ENCODE results near the gene JAKMIP3.
"Not testable (repeated sequence)": the region's sequence is repeated elsewhere in the genome, so short reads cannot be mapped to it uniquely, and the experiment has no call there.

The JAKMIP3 gene

GRCh38 chr10:132066812-132067211, 1.1 kb downstream of the JAKMIP3 start:
- no peak for DNase-seq

GRCh38 chr10:132068431-132069121, 2.8 kb downstream of the JAKMIP3 start:
- no peak for DNase-seq

GRCh38 chr10:132069122-132069848, 3.5 kb downstream of the JAKMIP3 start:
- no peak for DNase-seq

- no peak for DNase-seq
Observed at GRCh38 chr10:132069849-132070182, 4.1 kb downstream of the JAKMIP3 start.

GRCh38 chr10:132070724-132071123, 5.0 kb downstream of the JAKMIP3 start:
- DNase-seq, result no peak

- DNase-seq, result no peak
Observed at GRCh38 chr10:132071667-132072066, 5.9 kb downstream of the JAKMIP3 start.

GRCh38 chr10:132075909-132076577, 10.3 kb downstream of the JAKMIP3 start:
- no peak for DNase-seq

- DNase-seq, result no peak
Observed at GRCh38 chr10:132076578-132077081, 10.9 kb downstream of the JAKMIP3 start.

- DNase-seq, result no peak
Observed at GRCh38 chr10:132077091-132077490, 11.3 kb downstream of the JAKMIP3 start.

- DNase-seq, result no peak
Observed at GRCh38 chr10:132078746-132079345, 13.1 kb downstream of the JAKMIP3 start.

GRCh38 chr10:132084384-132084783, 18.6 kb downstream of the JAKMIP3 start:
- not testable (repeated sequence) for DNase-seq

- DNase-seq, result not testable (repeated sequence)
Observed at GRCh38 chr10:132093236-132093635, 27.5 kb downstream of the JAKMIP3 start.

- no peak for DNase-seq
Observed at GRCh38 chr10:132094581-132095234, 29.0 kb downstream of the JAKMIP3 start.

- no peak for DNase-seq
Observed at GRCh38 chr10:132095403-132096113, 29.8 kb downstream of the JAKMIP3 start.

GRCh38 chr10:132096223-132096622, 30.5 kb downstream of the JAKMIP3 start:
- DNase-seq, result no peak

- DNase-seq, result no peak
Observed at GRCh38 chr10:132096863-132097478, 31.2 kb downstream of the JAKMIP3 start.

GRCh38 chr10:132097609-132098377, 32.0 kb downstream of the JAKMIP3 start:
- no peak for DNase-seq

- no peak for DNase-seq
Observed at GRCh38 chr10:132098539-132099388, 33.0 kb downstream of the JAKMIP3 start.

GRCh38 chr10:132099389-132100090, 33.8 kb downstream of the JAKMIP3 start:
- DNase-seq, result no peak
